ENCODE data around the gene SNX8.
A peak's percentile ranks its signal among the peaks of the same experiment; 100 is the strongest.

The SNX8 gene

GRCh38 chr7:2211259-2211880, 102.9 kb downstream of the SNX8 start:
- H3K36me3 Mint-ChIP-seq (ENCODE audit: insufficient read depth): peaks cover 17% of the 10 kb centered on the region
- no peak overlapping the region for H3K4me3 Mint-ChIP-seq
- H3K27ac Mint-ChIP-seq: no peak overlapping the region
- no peaks in the 10 kb centered on the region for H3K27me3 Mint-ChIP-seq
- H3K9me3 Mint-ChIP-seq: no peaks in the 10 kb centered on the region
- ATAC-seq (replicated peaks): no peak
- H3K4me1 Mint-ChIP-seq (ENCODE audit: low read depth in 2 of 2): peaks cover 11 to 24% of the 10 kb centered on the region in 2 donors
- no peak for DNase-seq

GRCh38 chr7:2210551-2211258, 103.5 kb downstream of the SNX8 start:
- Mint-ChIP-seq H3K27ac (no peak overlapping the region), H3K36me3 (ENCODE audit: insufficient read depth) (peaks cover 13% of the 10 kb centered on the region), H3K27me3 (no peaks in the 10 kb centered on the region), H3K4me1 (ENCODE audit: low read depth in 2 of 2) (peaks cover 5 to 17% of the 10 kb centered on the region in 2 donors), H3K4me3 (no peak overlapping the region), H3K9me3 (no peaks in the 10 kb centered on the region)
- DNase-seq: no peak
- no peak for ATAC-seq (replicated peaks)

- no peaks in the 10 kb centered on the region for H3K9me3 Mint-ChIP-seq
- no peaks in the 10 kb centered on the region for H3K27me3 Mint-ChIP-seq
- no peak for ATAC-seq (replicated peaks)
- H3K4me1 Mint-ChIP-seq (ENCODE audit: low read depth in 2 of 2): peaks cover 0 to 14% of the 10 kb centered on the region in 2 donors
- DNase-seq: no peak
- H3K4me3 Mint-ChIP-seq: no peak overlapping the region
- H3K36me3 Mint-ChIP-seq (ENCODE audit: insufficient read depth): peaks cover 11% of the 10 kb centered on the region
- peak overlapping the region in 1 of 2 donors; percentile 49 for H3K27ac Mint-ChIP-seq
These were observed 104.3 kb downstream of the SNX8 start for GRCh38 chr7:2209961-2210323.

- ATAC-seq (replicated peaks) (peak; percentile 49), DNase-seq (peak; percentile 21 to 41 (median 40))
- Mint-ChIP-seq H3K4me1 (ENCODE audit: low read depth in 2 of 2) (peaks cover 0 to 10% of the 10 kb centered on the region in 2 donors), H3K27ac (peak overlapping the region; percentile 49 to 76), H3K27me3 (no peaks in the 10 kb centered on the region), H3K9me3 (no peaks in the 10 kb centered on the region), H3K36me3 (ENCODE audit: insufficient read depth) (peaks cover 6% of the 10 kb centered on the region), H3K4me3 (no peak overlapping the region)
These were observed 104.9 kb downstream of the SNX8 start for GRCh38 chr7:2209146-2209960.

GRCh38 chr7:2208712-2209111, 105.5 kb downstream of the SNX8 start:
- H3K9me3 Mint-ChIP-seq: no peaks in the 10 kb centered on the region
- peaks cover 6% of the 10 kb centered on the region for H3K36me3 Mint-ChIP-seq (ENCODE audit: insufficient read depth)
- no peak for ATAC-seq (replicated peaks)
- H3K4me1 Mint-ChIP-seq (ENCODE audit: low read depth in 2 of 2): peaks cover 0 to 7% of the 10 kb centered on the region in 2 donors
- no peak for DNase-seq
- H3K27me3 Mint-ChIP-seq: no peaks in the 10 kb centered on the region
- peak overlapping the region; percentile 49 to 76 for H3K27ac Mint-ChIP-seq
- no peak overlapping the region for H3K4me3 Mint-ChIP-seq

- H3K27ac Mint-ChIP-seq: no peak overlapping the region
- no peak for DNase-seq
These were observed 109.0 kb downstream of the SNX8 start for GRCh38 chr7:2205036-2205780.

GRCh38 chr7:2204446-2204845, 109.8 kb downstream of the SNX8 start:
- no peak overlapping the region for H3K4me3 Mint-ChIP-seq
- no peak for ATAC-seq (replicated peaks)

More at GRCh38 chr7:2205036-2205780, 109.0 kb downstream of the SNX8 start:
- Mint-ChIP-seq H3K27me3 (no peaks in the 10 kb centered on the region), H3K9me3 (no peaks in the 10 kb centered on the region), H3K4me3 (no peak overlapping the region), H3K4me1 (ENCODE audit: low read depth in 2 of 2) (peaks cover 5 to 7% of the 10 kb centered on the region in 2 donors), H3K36me3 (ENCODE audit: insufficient read depth) (peaks cover 13% of the 10 kb centered on the region)
- ATAC-seq (replicated peaks): no peak

GRCh38 chr7:2203766-2204300, 110.4 kb downstream of the SNX8 start:
- peaks cover 3 to 5% of the 10 kb centered on the region in 2 donors for H3K4me1 Mint-ChIP-seq (ENCODE audit: low read depth in 2 of 2)
- ATAC-seq (replicated peaks) (no peak), DNase-seq (no peak)
- no peaks in the 10 kb centered on the region for H3K9me3 Mint-ChIP-seq
- H3K27ac Mint-ChIP-seq: no peak overlapping the region
- peaks cover 10% of the 10 kb centered on the region for H3K36me3 Mint-ChIP-seq (ENCODE audit: insufficient read depth)
- H3K27me3 Mint-ChIP-seq: no peaks in the 10 kb centered on the region
- no peak overlapping the region for H3K4me3 Mint-ChIP-seq

More at GRCh38 chr7:2204446-2204845, 109.8 kb downstream of the SNX8 start:
- H3K9me3 Mint-ChIP-seq: no peaks in the 10 kb centered on the region
- no peak for DNase-seq
- peaks cover 3 to 5% of the 10 kb centered on the region in 2 donors for H3K4me1 Mint-ChIP-seq (ENCODE audit: low read depth in 2 of 2)
- peaks cover 12% of the 10 kb centered on the region for H3K36me3 Mint-ChIP-seq (ENCODE audit: insufficient read depth)
- H3K27ac Mint-ChIP-seq: no peak overlapping the region
- H3K27me3 Mint-ChIP-seq: no peaks in the 10 kb centered on the region

- no peak for DNase-seq
- Mint-ChIP-seq H3K36me3 (ENCODE audit: insufficient read depth) (peaks cover 10% of the 10 kb centered on the region), H3K9me3 (no peaks in the 10 kb centered on the region), H3K4me1 (ENCODE audit: low read depth in 2 of 2) (peaks cover 3 to 5% of the 10 kb centered on the region in 2 donors), H3K27ac (no peak overlapping the region), H3K4me3 (no peak overlapping the region), H3K27me3 (no peaks in the 10 kb centered on the region)
- ATAC-seq (replicated peaks): no peak
These were observed 111.1 kb downstream of the SNX8 start for GRCh38 chr7:2202901-2203765.

GRCh38 chr7:2202361-2202761, 111.9 kb downstream of the SNX8 start:
- H3K27ac Mint-ChIP-seq: no peak overlapping the region
- H3K36me3 Mint-ChIP-seq (ENCODE audit: insufficient read depth): peaks cover 10% of the 10 kb centered on the region
- no peaks in the 10 kb centered on the region for H3K9me3 Mint-ChIP-seq
- no peak for ATAC-seq (replicated peaks)
- peaks cover 5% of the 10 kb centered on the region in 2 donors for H3K4me1 Mint-ChIP-seq (ENCODE audit: low read depth in 2 of 2)
- H3K27me3 Mint-ChIP-seq: no peaks in the 10 kb centered on the region
- H3K4me3 Mint-ChIP-seq: no peak overlapping the region
- DNase-seq: no peak

Data from effector memory CD8-positive, alpha-beta T cell (primary cell).